HepG2 (cell line): ENCODE results near the gene SECTM1. TPM values are rescaled to one million over a fixed set of nuclear protein-coding genes. Genes with fewer than 3 reads are reported as not detected.

ENCODE experiments used
- BRCA1 ChIP-seq: sonication (generic); formaldehyde crosslinking; IDR thresholded peaks from 2 replicates; pipeline ENCODE4 v1.4.0; 2020; ENCODE audit warnings: missing genetic modification reagents
- EZH2 ChIP-seq: conservative IDR thresholded peaks from 2 replicates; pipeline ENCODE4 v1.6.1; 2012; ENCODE audit warnings: mild to moderate bottlenecking, low read depth, low read length, moderate library complexity
- FOXO1 ChIP-seq: sonication (generic); formaldehyde crosslinking; IDR thresholded peaks from 2 replicates; pipeline ENCODE4 v1.4.0; 2020; ENCODE audit warnings: missing genetic modification reagents
- HOXA7 ChIP-seq: sonication (generic); formaldehyde crosslinking; IDR thresholded peaks from 2 replicates; pipeline ENCODE4 v1.8.1; 2022; ENCODE audit warnings: mild to moderate bottlenecking, missing genetic modification reagents, moderate library complexity
- HOXA9 ChIP-seq: sonication (generic); formaldehyde crosslinking; IDR thresholded peaks from 2 replicates; pipeline ENCODE4 v1.8.1; 2022; ENCODE audit warnings: missing genetic modification reagents, mild to moderate bottlenecking, moderate library complexity, borderline replicate concordance
- ISX ChIP-seq: sonication (generic); formaldehyde crosslinking; conservative IDR thresholded peaks from 2 replicates; pipeline ENCODE4 v1.5.0; 2020; ENCODE audit warnings: missing genetic modification reagents
- NAIF1 ChIP-seq: sonication (generic); formaldehyde crosslinking; IDR thresholded peaks from 2 replicates; pipeline ENCODE4 v1.5.0; 2020; ENCODE audit warnings: mild to moderate bottlenecking, missing genetic modification reagents, borderline replicate concordance
- NR1H2 ChIP-seq: sonication (generic); formaldehyde crosslinking; IDR thresholded peaks from 2 replicates; pipeline ENCODE4 v1.8.1; 2022; ENCODE audit warnings: low read depth, missing genetic modification reagents, borderline replicate concordance
- PHF5A ChIP-seq: IDR thresholded peaks from one replicate; pipeline ENCODE4 v1.6.1; 2018; ENCODE audit warnings: low read depth, missing genetic modification reagents; ENCODE audit not compliant: unreplicated experiment
- SNAPC2 ChIP-seq: sonication (generic); formaldehyde crosslinking; IDR thresholded peaks from 2 replicates; pipeline ENCODE4 v1.8.1; 2022; ENCODE audit warnings: mild to moderate bottlenecking, missing genetic modification reagents
- ZNF879 ChIP-seq: sonication (generic); formaldehyde crosslinking; IDR thresholded peaks from 2 replicates; pipeline ENCODE4 v1.8.1; 2023; ENCODE audit warnings: missing genetic modification reagents
- polyA plus RNA-seq, 8 experiments: library from polyadenylated mRNA; depleted of rRNA in 3 of 8; stranded (reverse) in 7 of 8; unstranded in 1 of 8; fragments of >200 nt; fragmentation: Illumina TruSeq in 4 of 8; extraction: Trizol in 4 of 8; gene quantifications; 2 replicates each; pipeline versions ENCODE4 v1.2.1 to v1.2.3, GENCODE V29; 2011 to 2016; ENCODE audit warnings: low read depth in 4 of 8, missing spikeins in 1 of 8, mixed read lengths in 1 of 8; ENCODE audit not compliant: insufficient read depth in 1 of 8
- total RNA-seq, 5 experiments: library from RNA; depleted of rRNA; stranded (reverse); fragments of >200 nt; fragmentation: Illumina TruSeq; extraction: Trizol; gene quantifications; 2 replicates each; pipeline ENCODE4 v1.2.3, GENCODE V29; 2016; ENCODE audit warnings: low read depth in 1 of 5
- TF ChIP-seq, protein P1 (sequence below), 2 experiments: sonication (generic) in 1 of 2; formaldehyde crosslinking in 1 of 2; IDR thresholded peaks; 2 replicates each; pipeline versions ENCODE4 v1.5.1 to v1.6.1; 2011 to 2020; ENCODE audit warnings: borderline replicate concordance in 1 of 2, low read depth in 1 of 2, low read length in 1 of 2, mild to moderate bottlenecking in 1 of 2, missing genetic modification reagents in 1 of 2, moderate library complexity in 1 of 2
- TF ChIP-seq, protein P2 (sequence below): sonication (generic); formaldehyde crosslinking; IDR thresholded peaks from 2 replicates; pipeline ENCODE4 v1.8.1; 2022; ENCODE audit warnings: low read depth, mild to moderate bottlenecking, missing genetic modification reagents
- TF ChIP-seq, protein P3 (sequence below): sonication (generic); formaldehyde crosslinking; IDR thresholded peaks from 2 replicates; pipeline ENCODE4 v1.4.0; 2020; ENCODE audit warnings: low read depth, mild to moderate bottlenecking, missing genetic modification reagents
- TF ChIP-seq, protein P4 (sequence below): IDR thresholded peaks from 2 replicates; pipeline ENCODE4 v1.6.1; 2016; ENCODE audit warnings: missing compliant biosample characterization, missing genetic modification reagents, borderline replicate concordance
- TF ChIP-seq, protein P5 (sequence below): sonication (generic); formaldehyde crosslinking; IDR thresholded peaks from 2 replicates; pipeline ENCODE4 v1.5.1; 2020; ENCODE audit warnings: mild to moderate bottlenecking, moderate library complexity, missing genetic modification reagents

SECTM1 gene
- total and polyA plus RNA-seq, 2 of the 13 experiments (the other 11 are each of a cell fraction or from before 2014, with no cell fraction given) = 3.5 to 5.3 TPM

DNA sequence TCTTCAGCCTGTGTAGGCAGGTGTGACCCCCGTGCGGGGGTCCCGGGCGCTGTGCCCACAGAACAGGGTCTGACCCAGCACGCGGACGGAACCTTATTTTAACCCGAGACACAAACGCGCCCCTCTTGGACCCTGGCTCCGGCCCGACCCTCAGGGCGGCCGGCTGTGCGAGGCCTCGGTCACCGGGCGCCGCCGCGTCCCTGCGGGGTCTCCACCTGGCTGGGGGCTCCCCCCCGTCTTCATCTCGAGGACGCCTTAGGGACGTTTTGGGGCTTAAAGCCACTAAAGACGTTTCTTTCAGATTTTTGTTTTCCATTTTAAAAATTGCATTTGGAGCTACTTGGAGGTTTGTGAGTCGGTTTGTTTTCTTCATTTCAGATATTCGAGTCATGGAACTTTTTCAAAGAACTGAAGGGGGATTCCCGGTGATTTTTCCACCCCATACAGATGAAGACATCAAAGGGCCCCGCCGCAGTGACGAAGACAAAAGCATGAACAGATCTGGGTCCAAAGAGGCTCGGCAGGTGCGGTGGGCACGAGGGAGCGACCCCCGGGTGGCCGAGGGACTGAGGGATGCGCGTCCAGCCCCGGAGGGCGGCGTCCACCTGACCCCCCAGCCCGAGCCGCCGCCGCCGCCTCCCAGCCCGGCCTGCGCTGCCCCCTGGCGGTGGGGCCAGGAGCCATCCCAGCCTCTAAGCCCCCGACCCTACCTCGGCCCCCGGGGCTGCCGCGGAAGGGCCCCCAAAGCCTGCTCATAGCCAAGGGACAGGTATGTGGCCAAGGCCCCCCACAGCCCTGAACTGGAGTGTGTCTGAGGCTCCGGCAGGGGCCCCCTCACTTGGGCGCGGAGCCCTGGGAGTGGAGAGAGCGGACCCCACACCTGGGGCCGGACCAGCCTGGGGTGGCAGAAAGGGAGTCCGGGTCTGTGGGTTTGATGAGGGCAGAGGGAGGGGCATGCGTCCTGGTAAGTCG, 12.3 kb downstream of the SECTM1 start (continued):
- TF ChIP-seq SNAPC2 (CRISPR knock-in tag) (no peak), NAIF1 (no peak), PHF5A (no peak), FOXO1 (no peak), EZH2 (no peak), NR1H2 (CRISPR knock-in tag) (peak; percentile 61; the same call in 1 of the 2 replicates), ISX (CRISPR knock-in tag) (no peak), HOXA9 (no peak), ZNF879 (CRISPR knock-in tag) (no peak), HOXA7 (no peak), BRCA1 (CRISPR knock-in tag) (no peak)
- TF ChIP-seq, protein P1, sequence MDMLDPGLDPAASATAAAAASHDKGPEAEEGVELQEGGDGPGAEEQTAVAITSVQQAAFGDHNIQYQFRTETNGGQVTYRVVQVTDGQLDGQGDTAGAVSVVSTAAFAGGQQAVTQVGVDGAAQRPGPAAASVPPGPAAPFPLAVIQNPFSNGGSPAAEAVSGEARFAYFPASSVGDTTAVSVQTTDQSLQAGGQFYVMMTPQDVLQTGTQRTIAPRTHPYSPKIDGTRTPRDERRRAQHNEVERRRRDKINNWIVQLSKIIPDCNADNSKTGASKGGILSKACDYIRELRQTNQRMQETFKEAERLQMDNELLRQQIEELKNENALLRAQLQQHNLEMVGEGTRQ (IDR thresholded peaks at IDR 0.05; ENCODE audit: low read depth, low read length) = no peak
- TF ChIP-seq, protein P1 (CRISPR knock-in tag; IDR thresholded peaks at IDR 0.05; ENCODE audit: borderline replicate concordance) = no peak
- TF ChIP-seq, protein P2, sequence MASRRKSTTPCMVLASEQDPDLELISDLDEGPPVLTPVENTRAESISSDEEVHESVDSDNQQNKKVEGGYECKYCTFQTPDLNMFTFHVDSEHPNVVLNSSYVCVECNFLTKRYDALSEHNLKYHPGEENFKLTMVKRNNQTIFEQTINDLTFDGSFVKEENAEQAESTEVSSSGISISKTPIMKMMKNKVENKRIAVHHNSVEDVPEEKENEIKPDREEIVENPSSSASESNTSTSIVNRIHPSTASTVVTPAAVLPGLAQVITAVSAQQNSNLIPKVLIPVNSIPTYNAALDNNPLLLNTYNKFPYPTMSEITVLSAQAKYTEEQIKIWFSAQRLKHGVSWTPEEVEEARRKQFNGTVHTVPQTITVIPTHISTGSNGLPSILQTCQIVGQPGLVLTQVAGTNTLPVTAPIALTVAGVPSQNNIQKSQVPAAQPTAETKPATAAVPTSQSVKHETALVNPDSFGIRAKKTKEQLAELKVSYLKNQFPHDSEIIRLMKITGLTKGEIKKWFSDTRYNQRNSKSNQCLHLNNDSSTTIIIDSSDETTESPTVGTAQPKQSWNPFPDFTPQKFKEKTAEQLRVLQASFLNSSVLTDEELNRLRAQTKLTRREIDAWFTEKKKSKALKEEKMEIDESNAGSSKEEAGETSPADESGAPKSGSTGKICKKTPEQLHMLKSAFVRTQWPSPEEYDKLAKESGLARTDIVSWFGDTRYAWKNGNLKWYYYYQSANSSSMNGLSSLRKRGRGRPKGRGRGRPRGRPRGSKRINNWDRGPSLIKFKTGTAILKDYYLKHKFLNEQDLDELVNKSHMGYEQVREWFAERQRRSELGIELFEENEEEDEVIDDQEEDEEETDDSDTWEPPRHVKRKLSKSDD (CRISPR knock-in tag) = peak; percentile 46; the same call in 1 of the 2 replicates
- TF ChIP-seq, protein P3, sequence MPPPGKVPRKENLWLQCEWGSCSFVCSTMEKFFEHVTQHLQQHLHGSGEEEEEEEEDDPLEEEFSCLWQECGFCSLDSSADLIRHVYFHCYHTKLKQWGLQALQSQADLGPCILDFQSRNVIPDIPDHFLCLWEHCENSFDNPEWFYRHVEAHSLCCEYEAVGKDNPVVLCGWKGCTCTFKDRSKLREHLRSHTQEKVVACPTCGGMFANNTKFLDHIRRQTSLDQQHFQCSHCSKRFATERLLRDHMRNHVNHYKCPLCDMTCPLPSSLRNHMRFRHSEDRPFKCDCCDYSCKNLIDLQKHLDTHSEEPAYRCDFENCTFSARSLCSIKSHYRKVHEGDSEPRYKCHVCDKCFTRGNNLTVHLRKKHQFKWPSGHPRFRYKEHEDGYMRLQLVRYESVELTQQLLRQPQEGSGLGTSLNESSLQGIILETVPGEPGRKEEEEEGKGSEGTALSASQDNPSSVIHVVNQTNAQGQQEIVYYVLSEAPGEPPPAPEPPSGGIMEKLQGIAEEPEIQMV (CRISPR knock-in tag) = no peak
- TF ChIP-seq, protein P4, sequence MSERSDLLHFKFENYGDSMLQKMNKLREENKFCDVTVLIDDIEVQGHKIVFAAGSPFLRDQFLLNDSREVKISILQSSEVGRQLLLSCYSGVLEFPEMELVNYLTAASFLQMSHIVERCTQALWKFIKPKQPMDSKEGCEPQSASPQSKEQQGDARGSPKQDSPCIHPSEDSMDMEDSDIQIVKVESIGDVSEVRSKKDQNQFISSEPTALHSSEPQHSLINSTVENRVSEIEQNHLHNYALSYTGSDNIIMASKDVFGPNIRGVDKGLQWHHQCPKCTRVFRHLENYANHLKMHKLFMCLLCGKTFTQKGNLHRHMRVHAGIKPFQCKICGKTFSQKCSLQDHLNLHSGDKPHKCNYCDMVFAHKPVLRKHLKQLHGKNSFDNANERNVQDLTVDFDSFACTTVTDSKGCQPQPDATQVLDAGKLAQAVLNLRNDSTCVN (CRISPR knock-in tag) = 0 out of 2 replicates have a peak, but pooled peaks have one; percentile 51
- TF ChIP-seq, protein P5, sequence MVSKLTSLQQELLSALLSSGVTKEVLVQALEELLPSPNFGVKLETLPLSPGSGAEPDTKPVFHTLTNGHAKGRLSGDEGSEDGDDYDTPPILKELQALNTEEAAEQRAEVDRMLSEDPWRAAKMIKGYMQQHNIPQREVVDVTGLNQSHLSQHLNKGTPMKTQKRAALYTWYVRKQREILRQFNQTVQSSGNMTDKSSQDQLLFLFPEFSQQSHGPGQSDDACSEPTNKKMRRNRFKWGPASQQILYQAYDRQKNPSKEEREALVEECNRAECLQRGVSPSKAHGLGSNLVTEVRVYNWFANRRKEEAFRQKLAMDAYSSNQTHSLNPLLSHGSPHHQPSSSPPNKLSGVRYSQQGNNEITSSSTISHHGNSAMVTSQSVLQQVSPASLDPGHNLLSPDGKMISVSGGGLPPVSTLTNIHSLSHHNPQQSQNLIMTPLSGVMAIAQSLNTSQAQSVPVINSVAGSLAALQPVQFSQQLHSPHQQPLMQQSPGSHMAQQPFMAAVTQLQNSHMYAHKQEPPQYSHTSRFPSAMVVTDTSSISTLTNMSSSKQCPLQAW (CRISPR knock-in tag) = 0 out of 2 replicates have a peak, but pooled peaks have one; percentile 21
